ENCODE measurements around the gene UBR3.
A peak's percentile ranks its signal among the peaks of the same experiment; 100 is the strongest.
"Not testable (repeated sequence)": the region's sequence is repeated elsewhere in the genome, so short reads cannot be mapped to it uniquely, and the experiment has no call there.

The UBR3 gene

GRCh38 chr2:169867579-169867978 is 40.3 kb downstream of the UBR3 start:
- no peak for DNase-seq

DNA sequence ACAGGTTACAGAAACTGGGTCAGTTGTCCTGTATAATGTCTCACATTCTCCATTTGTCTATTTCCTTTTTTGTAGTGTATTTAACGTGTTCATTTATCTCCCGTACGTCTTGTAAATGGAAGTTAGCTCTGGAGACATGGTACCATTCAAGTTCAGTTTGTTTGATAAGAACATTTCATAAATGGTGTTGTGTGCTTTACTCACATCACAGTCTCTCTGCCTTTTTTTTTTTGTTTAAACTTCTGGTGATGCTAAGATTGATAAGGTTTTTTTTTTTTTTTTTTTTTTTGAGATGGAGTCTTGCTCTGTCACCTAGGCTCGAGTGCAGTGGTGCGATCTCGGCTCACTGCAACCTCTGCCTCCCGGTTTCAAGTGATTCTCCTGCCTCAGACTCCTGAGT is 41.7 kb downstream of the UBR3 start:
- DNase-seq: no peak

GRCh38 chr2:169871369-169871768 is 44.1 kb downstream of the UBR3 start:
- DNase-seq: not testable (repeated sequence)

DNA sequence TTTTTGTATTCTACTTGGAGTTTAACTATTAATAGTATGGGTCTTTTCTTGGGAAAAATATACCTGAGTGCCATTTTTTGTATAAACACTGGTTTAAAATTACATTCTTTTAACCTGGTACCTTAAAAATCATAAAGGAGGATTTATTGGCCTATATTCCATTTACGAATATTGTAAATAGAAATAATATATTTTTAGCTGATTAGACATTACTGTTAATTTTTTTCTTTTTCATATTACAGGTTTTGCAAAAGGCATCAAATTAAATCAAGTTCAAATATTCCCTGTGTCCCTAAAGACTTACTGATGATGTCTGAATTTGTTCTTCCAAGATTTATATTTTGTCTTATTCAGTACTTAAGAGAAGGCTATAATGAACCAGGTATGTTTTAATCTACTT is 44.7 kb downstream of the UBR3 start:
- no peak for DNase-seq

DNA sequence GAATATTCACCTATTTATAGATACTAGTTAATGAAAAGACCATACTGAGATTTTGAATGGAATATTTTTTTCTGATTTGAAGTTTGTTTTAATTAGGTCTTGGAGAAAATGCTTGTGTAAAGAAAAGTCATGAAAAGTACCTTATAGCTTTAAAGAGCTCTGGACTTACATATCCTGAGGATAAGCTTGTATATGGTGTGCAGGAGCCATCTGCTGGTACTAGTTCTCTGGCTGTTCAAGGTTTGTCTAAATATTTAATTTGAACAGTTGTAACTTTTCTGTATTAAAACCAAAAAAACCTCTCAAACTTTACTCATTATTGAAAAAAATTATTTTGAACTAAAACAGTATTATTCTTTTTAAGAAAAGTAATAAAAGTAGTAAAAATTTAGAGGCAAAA is 50.1 kb downstream of the UBR3 start:
- DNase-seq: no peak

DNA sequence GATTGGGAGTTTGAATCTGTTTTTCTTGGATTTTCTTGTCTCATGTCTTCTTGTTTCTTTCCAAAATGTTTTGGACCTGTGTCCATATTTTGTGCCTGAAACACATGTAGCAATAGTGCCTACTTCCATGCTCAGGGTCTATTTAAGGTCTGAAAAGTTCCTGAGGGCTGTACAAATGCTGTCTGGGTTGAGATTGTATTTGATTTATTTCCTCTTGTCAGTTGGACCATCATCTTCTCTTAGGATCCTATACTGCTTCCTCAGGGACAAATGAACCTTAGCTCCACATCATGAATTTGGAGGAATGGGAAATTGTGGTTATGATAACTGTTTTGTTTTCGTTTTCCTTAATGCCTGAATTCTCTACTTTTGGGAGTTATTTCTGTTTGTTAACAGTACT is 59.9 kb downstream of the UBR3 start:
- DNase-seq: no peak

- DNase-seq: no peak
These were observed 64.5 kb downstream of the UBR3 start for GRCh38 chr2:169891593-169892298.

DNA sequence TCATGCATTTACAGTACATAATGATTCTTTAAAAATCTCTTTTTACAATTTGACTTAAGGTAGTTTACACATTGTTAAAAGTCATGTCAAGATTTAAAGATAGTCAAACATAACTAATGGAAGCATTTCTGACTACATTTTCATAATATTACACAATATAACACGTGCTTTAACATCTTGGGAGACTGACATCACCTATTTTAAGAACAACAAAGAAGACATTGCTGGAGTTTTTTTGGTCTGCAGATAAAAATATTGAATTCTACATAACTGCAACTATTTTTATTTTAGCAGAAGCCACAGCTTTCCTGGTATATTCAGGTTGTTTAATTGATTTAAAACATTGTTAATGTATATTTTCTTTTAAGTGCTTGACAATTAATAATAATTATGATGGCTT is 65.7 kb downstream of the UBR3 start:
- DNase-seq: no peak

DNA sequence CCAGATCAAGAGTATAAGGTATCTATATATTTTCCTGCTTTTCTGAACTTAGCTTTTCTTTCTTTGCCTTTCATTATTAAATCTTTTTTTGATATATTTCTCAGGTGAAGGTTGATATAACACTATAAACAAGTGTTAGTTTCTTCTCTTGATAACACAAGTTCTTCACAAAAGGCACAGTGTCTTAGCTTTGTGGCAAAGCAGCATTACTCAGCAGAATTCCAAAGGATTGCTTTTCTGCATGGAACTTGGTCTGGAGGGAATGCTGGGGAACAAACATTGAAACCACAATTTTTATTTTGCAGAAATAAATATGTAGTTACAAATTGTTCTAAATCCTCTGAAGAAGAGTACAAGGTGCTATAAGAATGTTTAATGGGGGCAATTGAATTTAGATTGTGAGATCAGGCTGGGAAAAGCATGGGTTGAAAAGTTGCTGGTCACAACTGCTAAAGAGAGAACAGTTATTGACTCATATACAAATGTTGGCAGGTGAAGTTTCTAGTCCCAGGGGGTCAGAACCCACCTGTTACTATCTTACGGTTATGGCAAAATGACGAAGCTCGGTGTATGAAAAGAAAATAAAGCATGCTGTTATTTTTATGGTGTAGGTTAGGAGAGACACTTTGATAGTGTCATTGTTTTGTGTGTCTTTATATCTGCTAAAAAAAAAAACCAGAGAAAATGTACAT is 68.2 kb downstream of the UBR3 start:
- DNase-seq: peak; percentile 4

DNA sequence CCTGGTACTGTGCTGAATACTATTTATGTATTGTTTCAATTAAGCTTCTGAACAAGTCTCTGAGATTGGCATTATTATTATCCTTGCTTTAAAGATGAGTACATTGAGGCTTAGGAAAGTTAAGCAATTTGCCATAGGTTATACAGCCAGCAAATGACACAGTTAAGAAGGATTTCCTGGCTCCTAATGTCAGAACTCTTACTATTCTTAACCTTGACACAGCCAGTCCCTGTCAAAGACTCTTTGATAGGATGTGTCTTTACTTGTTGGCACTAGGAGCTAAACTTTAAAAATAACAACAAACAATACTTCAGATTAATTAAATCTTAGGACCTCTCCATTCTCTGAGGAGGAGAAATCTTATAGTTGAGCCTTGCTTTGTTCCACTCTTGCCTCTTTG is 70.6 kb downstream of the UBR3 start:
- DNase-seq: no peak

DNA sequence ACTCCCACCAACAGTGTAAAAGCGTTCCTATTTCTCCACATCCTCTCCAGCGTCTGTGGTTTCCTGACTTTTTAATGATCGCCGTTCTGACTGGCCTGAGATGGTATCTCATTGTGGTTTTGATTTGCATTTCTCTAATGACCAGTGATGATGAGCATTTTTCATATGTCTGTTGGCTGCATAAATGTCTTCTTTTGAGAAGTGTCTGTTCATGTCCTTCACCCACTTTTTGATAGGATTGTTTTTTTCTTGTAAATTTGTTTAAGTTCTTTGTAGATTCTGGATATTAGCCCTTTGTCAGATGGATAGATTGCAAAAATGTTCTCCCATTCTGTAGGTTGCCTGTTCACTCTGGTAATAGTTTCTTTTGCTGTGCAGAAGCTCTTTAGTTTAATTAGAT is 72.8 kb downstream of the UBR3 start:
- not testable (repeated sequence) for DNase-seq

DNA sequence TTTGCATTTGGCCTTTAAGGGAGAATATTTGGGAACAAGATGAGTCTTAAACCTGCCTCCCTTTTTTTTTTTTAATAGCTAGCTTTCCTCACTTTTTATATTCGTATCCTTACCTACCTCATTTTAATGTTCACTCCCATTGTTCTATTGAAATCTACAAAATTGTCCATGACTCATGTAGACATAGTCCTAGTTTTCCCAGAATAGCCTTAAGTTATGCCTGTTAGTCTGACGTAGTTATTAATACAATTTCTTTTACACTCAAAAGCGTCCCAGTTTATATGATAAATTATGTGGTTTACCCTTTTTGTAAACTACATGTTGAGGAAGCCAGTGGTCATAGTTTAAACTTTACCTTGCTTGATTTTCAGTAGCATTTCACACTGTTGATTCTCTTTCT is 73.4 kb downstream of the UBR3 start:
- DNase-seq: no peak

- no peak for DNase-seq
These were observed 79.5 kb downstream of the UBR3 start for GRCh38 chr2:169906731-169907130.

GRCh38 chr2:169909376-169909775 is 82.1 kb downstream of the UBR3 start:
- DNase-seq: no peak

DNA sequence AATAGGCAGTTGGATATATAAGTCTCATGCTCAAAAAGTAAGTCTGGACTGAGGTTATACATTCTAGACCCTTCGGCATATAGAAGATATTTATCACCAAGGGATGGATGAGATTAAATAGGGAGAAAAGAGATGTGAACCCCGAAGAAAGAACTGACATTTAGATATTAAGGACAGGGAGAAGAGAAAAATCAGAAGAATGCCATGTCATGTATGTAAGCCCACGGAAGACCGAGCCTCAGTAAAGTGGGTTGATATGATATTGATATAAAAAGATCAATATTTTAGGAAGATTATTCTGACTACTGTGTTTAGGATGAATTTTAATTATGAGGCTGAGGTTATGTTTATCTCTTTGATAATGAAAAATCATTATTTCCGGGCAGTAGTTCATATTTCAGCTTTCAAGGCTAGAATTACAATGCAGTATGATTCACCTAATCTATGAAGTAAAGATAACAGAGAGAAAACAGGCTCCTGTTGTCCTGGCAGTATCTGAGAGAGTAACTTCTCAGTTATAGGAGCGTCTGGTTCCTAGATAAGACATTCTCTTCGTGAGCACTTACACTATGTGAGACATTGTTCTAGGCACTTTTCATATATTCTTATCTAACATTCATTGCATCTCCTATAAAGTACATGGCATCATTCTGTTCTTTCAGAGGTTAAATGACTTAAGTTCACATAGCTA is 83.0 kb downstream of the UBR3 start:
- DNase-seq: no peak

- no peak for DNase-seq
These were observed 83.9 kb downstream of the UBR3 start for GRCh38 chr2:169911119-169911518.

GRCh38 chr2:169916623-169917022 is 89.4 kb downstream of the UBR3 start:
- no peak for DNase-seq

- DNase-seq: no peak
These were observed 96.7 kb downstream of the UBR3 start for GRCh38 chr2:169923977-169924376.

DNA sequence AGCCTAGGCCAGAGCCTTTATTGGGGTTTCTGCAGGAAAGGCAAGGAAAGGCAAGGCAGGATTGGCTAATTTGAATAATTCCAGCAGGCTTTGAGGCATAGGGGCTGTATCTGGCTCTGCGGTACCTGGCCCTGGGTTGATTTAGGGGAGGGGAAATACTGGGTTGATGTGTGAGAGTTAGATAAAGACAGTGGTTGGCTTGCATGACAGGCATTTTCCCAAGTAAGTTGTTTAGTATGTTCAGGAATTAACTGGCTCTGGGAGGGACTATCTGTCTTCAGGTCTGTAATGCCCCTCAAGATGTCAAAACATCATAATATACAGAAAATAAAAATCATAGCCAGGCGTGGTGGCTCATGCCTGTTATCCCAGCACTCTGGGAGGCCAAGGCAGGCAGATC is 98.7 kb downstream of the UBR3 start:
- no peak for DNase-seq

DNA sequence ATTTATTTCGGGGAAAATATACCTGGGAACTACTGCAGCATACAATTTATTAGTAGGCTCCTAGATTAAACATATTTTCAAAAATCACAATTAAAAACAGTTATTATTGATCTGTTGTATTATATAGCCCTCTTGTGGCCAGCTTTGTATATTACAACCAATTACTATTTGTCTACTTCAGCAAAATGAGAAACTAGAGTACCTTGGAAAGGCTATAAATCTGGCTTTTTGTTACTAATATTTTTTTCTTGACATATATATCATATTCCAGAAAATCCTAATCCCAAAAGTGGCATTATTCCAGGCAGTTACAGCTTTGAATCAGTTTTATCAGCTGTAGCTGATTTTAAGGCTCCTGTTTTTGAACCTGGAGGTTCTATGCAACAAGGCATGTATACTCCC is 101.2 kb downstream of the UBR3 start:
- DNase-seq: peak; percentile 49

GRCh38 chr2:169933124-169933711 is 106.0 kb downstream of the UBR3 start:
- peak; percentile 29 for DNase-seq

DNA sequence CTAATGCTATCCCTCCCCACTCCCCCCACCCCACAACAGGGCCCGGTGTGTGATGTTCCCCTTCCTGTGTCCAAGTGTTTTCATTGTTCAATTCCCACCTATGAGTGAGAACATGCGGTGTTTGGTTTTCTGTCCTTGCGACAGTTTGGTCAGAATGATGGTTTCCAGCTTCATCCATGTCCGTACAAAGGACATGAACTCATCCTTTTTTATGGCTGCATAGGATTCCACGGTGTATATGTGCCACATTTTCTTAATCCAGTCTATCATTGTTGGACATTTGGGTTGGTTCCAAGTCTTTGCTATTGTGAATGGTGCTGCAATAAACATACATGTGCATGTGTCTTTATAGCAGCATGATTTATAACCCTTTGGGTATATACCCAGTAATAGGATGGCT is 109.4 kb downstream of the UBR3 start:
- not testable (repeated sequence) for DNase-seq

DNA sequence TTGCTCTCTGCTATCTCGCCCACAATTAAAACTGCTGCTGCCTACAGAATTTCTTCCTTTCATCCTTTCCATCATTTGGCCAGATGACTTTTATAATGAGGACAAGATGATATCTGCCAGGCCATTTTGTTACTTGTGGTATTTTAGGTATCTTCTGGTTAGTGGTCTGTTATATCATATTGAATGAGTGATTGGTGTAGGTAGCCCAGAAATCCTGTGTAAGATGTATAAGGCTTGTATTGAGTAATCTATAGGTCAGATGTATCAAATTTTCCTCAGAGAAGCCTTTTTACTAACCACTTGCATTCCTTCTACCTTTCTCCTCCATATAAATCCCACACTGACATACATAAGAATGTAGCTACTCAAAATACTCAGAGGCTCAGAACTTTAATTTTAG is 118.3 kb downstream of the UBR3 start:
- DNase-seq: no peak

DNA sequence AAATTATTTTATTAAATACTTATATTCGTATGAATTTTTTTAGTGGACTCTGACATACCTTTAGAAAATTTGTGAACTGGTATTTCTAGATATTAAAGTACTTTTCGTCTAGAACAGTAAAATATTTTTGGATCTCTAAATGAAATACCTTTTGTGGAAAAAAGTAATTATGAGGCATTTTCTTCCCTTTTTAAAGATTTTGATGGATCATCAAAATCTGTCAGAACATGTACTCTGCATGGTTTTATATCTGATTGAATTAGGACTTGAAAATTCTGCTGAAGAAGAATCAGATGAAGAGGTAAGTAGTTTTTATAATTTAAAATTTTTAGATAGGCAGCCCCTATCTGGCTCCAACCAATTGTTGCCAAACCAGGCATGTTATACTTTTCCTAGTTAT is 118.8 kb downstream of the UBR3 start:
- DNase-seq: no peak

Measured in EL (cell line).